Effector memory CD4-positive, alpha-beta T cell (primary cell): Measurements from ENCODE around the gene SLC48A1.
A peak's percentile ranks its signal among the peaks of the same experiment; 100 is the strongest.

Experiments
- DNase-seq, 3 donors: peaks; one replicate each; pipeline ENCODE4 v3.0.0-alpha.2; 2020
- H3K27ac ChIP-seq: 2 replicates; pipeline ENCODE4 v1.7.0; 2013; ENCODE audit warnings: mild to moderate bottlenecking, low read length, moderate library complexity; ENCODE audit not compliant: insufficient read depth, poor library complexity, severe bottlenecking
- H3K27me3 ChIP-seq: replicated peaks from 2 replicates; pipeline ENCODE4 v1.7.0; 2013; ENCODE audit warnings: mild to moderate bottlenecking, low read length; ENCODE audit not compliant: insufficient read depth, control insufficient read depth, poor library complexity, severe bottlenecking
- H3K36me3 ChIP-seq: 2 replicates; pipeline ENCODE4 v1.7.0; 2013; ENCODE audit warnings: mild to moderate bottlenecking, low read length, moderate library complexity; ENCODE audit not compliant: control insufficient read depth, insufficient read depth
- H3K4me1 ChIP-seq: 2 replicates; pipeline ENCODE4 v1.7.0; 2013; ENCODE audit warnings: low read length, mild to moderate bottlenecking; ENCODE audit not compliant: control insufficient read depth, insufficient read depth, poor library complexity, severe bottlenecking
- H3K4me3 ChIP-seq: 2 replicates; pipeline ENCODE4 v1.7.0; 2013; ENCODE audit warnings: low read length, low read depth, mild to moderate bottlenecking; ENCODE audit not compliant: insufficient read depth, poor library complexity, severe bottlenecking
- H3K9me3 ChIP-seq: 2 replicates; pipeline ENCODE4 v1.7.0; 2013; ENCODE audit warnings: mild to moderate bottlenecking, low read length, moderate library complexity; ENCODE audit not compliant: control insufficient read depth

The SLC48A1 gene

GRCh38 chr12:47735649-47736048 lies 37.4 kb upstream of the SLC48A1 start:
- H3K4me1 ChIP-seq: peaks cover 4% of the 10 kb centered on the region
- H3K4me3 ChIP-seq: no peak overlapping the region
- no peaks in the 10 kb centered on the region for H3K36me3 ChIP-seq
- no peak for DNase-seq
- no peaks in the 10 kb centered on the region for H3K9me3 ChIP-seq
- H3K27me3 ChIP-seq: no peaks in the 10 kb centered on the region
- no peak overlapping the region for H3K27ac ChIP-seq

- Histone ChIP-seq H3K9me3 (no peaks in the 10 kb centered on the region), H3K4me1 (peaks cover 10% of the 10 kb centered on the region), H3K36me3 (no peaks in the 10 kb centered on the region), H3K27ac (no peak overlapping the region), H3K4me3 (no peak overlapping the region), H3K27me3 (no peaks in the 10 kb centered on the region)
- DNase-seq: no peak
Measured at GRCh38 chr12:47736216-47736615, 36.8 kb upstream of the SLC48A1 start.

- peaks cover 18% of the 10 kb centered on the region for H3K4me1 ChIP-seq
Measured at GRCh38 chr12:47736877-47737676, 36.0 kb upstream of the SLC48A1 start.

GRCh38 chr12:47737936-47738594 lies 35.0 kb upstream of the SLC48A1 start:
- no peak overlapping the region for H3K4me3 ChIP-seq
- H3K27me3 ChIP-seq: no peaks in the 10 kb centered on the region
- peaks cover 19% of the 10 kb centered on the region for H3K4me1 ChIP-seq
- H3K9me3 ChIP-seq: no peaks in the 10 kb centered on the region
- no peak overlapping the region for H3K27ac ChIP-seq
- H3K36me3 ChIP-seq: no peaks in the 10 kb centered on the region
- no peak for DNase-seq

More at GRCh38 chr12:47736877-47737676, 36.0 kb upstream of the SLC48A1 start:
- Histone ChIP-seq H3K4me3 (no peak overlapping the region), H3K27me3 (no peaks in the 10 kb centered on the region), H3K9me3 (no peaks in the 10 kb centered on the region), H3K36me3 (no peaks in the 10 kb centered on the region), H3K27ac (no peak overlapping the region)
- DNase-seq: no peak

GRCh38 chr12:47739297-47739696 lies 33.7 kb upstream of the SLC48A1 start:
- Histone ChIP-seq H3K36me3 (no peaks in the 10 kb centered on the region), H3K27ac (no peak overlapping the region), H3K4me1 (peaks cover 19% of the 10 kb centered on the region), H3K9me3 (no peaks in the 10 kb centered on the region), H3K4me3 (no peak overlapping the region), H3K27me3 (no peaks in the 10 kb centered on the region)
- no peak for DNase-seq

GRCh38 chr12:47739979-47740378 lies 33.1 kb upstream of the SLC48A1 start:
- Histone ChIP-seq H3K9me3 (no peaks in the 10 kb centered on the region), H3K36me3 (no peaks in the 10 kb centered on the region), H3K27me3 (no peaks in the 10 kb centered on the region), H3K4me3 (no peak overlapping the region), H3K4me1 (peaks cover 19% of the 10 kb centered on the region), H3K27ac (no peak overlapping the region)
- no peak for DNase-seq

- no peak for DNase-seq
- H3K4me1 ChIP-seq: peaks cover 19% of the 10 kb centered on the region
- H3K4me3 ChIP-seq: no peak overlapping the region
Measured at GRCh38 chr12:47740606-47741339, 32.3 kb upstream of the SLC48A1 start.

GRCh38 chr12:47741340-47741703 lies 31.7 kb upstream of the SLC48A1 start:
- peak; percentile 63 to 68 (median 66) for DNase-seq
- H3K4me3 ChIP-seq: no peak overlapping the region
- no peaks in the 10 kb centered on the region for H3K27me3 ChIP-seq
- no peaks in the 10 kb centered on the region for H3K36me3 ChIP-seq
- peaks cover 19% of the 10 kb centered on the region for H3K4me1 ChIP-seq
- H3K27ac ChIP-seq: no peak overlapping the region
- H3K9me3 ChIP-seq: no peaks in the 10 kb centered on the region

More at GRCh38 chr12:47740606-47741339, 32.3 kb upstream of the SLC48A1 start:
- Histone ChIP-seq H3K36me3 (no peaks in the 10 kb centered on the region), H3K9me3 (no peaks in the 10 kb centered on the region), H3K27ac (peak overlapping the region; percentile 47), H3K27me3 (no peaks in the 10 kb centered on the region)

GRCh38 chr12:47742253-47742825 lies 30.7 kb upstream of the SLC48A1 start:
- Histone ChIP-seq H3K4me1 (peaks cover 19% of the 10 kb centered on the region), H3K27me3 (no peaks in the 10 kb centered on the region), H3K27ac (no peak overlapping the region), H3K36me3 (no peaks in the 10 kb centered on the region), H3K4me3 (no peak overlapping the region), H3K9me3 (no peaks in the 10 kb centered on the region)
- DNase-seq: peak; percentile 38 to 71 (median 64)
